HG02678 (cell line): ENCODE data around the gene CNTNAP2.
"Not testable (repeated sequence)": the region's sequence is repeated elsewhere in the genome, so short reads cannot be mapped to it uniquely, and the experiment has no call there.

Experiments
- ATAC-seq: cut with Tn5 transposase; IDR thresholded peaks from one replicate; pipeline ENCODE4 v1.9.1; 2021; ENCODE audit warnings: mild to moderate bottlenecking, moderate library complexity; ENCODE audit not compliant: unreplicated experiment

CNTNAP2 gene

GRCh38 chr7:147070886-147071285 lies 954.3 kb downstream of the CNTNAP2 start:
- no peak for ATAC-seq

- no peak for ATAC-seq
Measured at GRCh38 chr7:147071536-147071935, 954.9 kb downstream of the CNTNAP2 start.

- no peak for ATAC-seq
Measured at GRCh38 chr7:147078312-147078711, 961.7 kb downstream of the CNTNAP2 start.

GRCh38 chr7:147079083-147079482 lies 962.5 kb downstream of the CNTNAP2 start:
- ATAC-seq: no peak

GRCh38 chr7:147079921-147080420 lies 963.4 kb downstream of the CNTNAP2 start:
- no peak for ATAC-seq

- no peak for ATAC-seq
Measured at GRCh38 chr7:147081117-147081516, 964.5 kb downstream of the CNTNAP2 start.

- no peak for ATAC-seq
Measured at GRCh38 chr7:147089051-147089461, 972.5 kb downstream of the CNTNAP2 start.

- ATAC-seq: no peak
Measured at GRCh38 chr7:147089608-147090007, 973.0 kb downstream of the CNTNAP2 start.

- no peak for ATAC-seq
Measured at GRCh38 chr7:147096629-147097028, 980.0 kb downstream of the CNTNAP2 start.

GRCh38 chr7:147103224-147103623 lies 986.6 kb downstream of the CNTNAP2 start:
- ATAC-seq: no peak

- no peak for ATAC-seq
Measured at GRCh38 chr7:147106746-147107145, 990.1 kb downstream of the CNTNAP2 start.

GRCh38 chr7:147114525-147114924 lies 997.9 kb downstream of the CNTNAP2 start:
- not testable (repeated sequence) for ATAC-seq

GRCh38 chr7:147136352-147136751 lies 1019.8 kb downstream of the CNTNAP2 start:
- ATAC-seq: no peak

GRCh38 chr7:147145194-147145593 lies 1028.6 kb downstream of the CNTNAP2 start:
- ATAC-seq: no peak

GRCh38 chr7:147146169-147146568 lies 1029.6 kb downstream of the CNTNAP2 start:
- no peak for ATAC-seq

GRCh38 chr7:147151661-147152060 lies 1035.1 kb downstream of the CNTNAP2 start:
- no peak for ATAC-seq

- ATAC-seq: no peak
Measured at GRCh38 chr7:147153571-147153970, 1037.0 kb downstream of the CNTNAP2 start.

GRCh38 chr7:147161405-147161804 lies 1044.8 kb downstream of the CNTNAP2 start:
- ATAC-seq: no peak

- ATAC-seq: no peak
Measured at GRCh38 chr7:147170341-147171012, 1053.9 kb downstream of the CNTNAP2 start.

GRCh38 chr7:147171013-147171391 lies 1054.4 kb downstream of the CNTNAP2 start:
- no peak for ATAC-seq

GRCh38 chr7:147173883-147174282 lies 1057.3 kb downstream of the CNTNAP2 start:
- ATAC-seq: no peak

GRCh38 chr7:147182874-147183273 lies 1066.3 kb downstream of the CNTNAP2 start:
- no peak for ATAC-seq

GRCh38 chr7:147183276-147183675 lies 1066.7 kb downstream of the CNTNAP2 start:
- ATAC-seq: no peak
